Tibial artery (tissue), 4 donors: ENCODE measurements around the gene LRFN4.
"Not testable (repeated sequence)": the region's sequence is repeated elsewhere in the genome, so short reads cannot be mapped to it uniquely, and the experiment has no call there.

Source experiments
- DNase-seq, 2 donors: peaks; one replicate each; pipeline ENCODE4 v3.0.0-alpha.2; 2019
- H3K27ac ChIP-seq, 2 donors: fragments of 200-600 bp; sonication (generic) in 1 of 2; 1 replicate in 1 of 2; 2 replicates in 1 of 2; pipeline ENCODE4 v1.5.1; 2018 to 2019; ENCODE audit warnings: mild to moderate bottlenecking in 1 of 2
- H3K27me3 ChIP-seq, 2 donors: fragments of 200-600 bp; sonication (generic) in 1 of 2; one replicate each; pipeline versions ENCODE4 v1.5.1 to v1.6.0; 2016 to 2019
- H3K36me3 ChIP-seq, 3 donors: fragments of 200-600 bp; sonication (generic) in 2 of 3; one replicate each; pipeline ENCODE4 v1.5.1; 2016 to 2019; ENCODE audit warnings: mild to moderate bottlenecking in 2 of 3
- H3K4me1 ChIP-seq, 4 donors: fragments of 200-600 bp; sonication (generic) in 2 of 4; 1 replicate in 3 of 4; 2 replicates in 1 of 4; pipeline ENCODE4 v1.5.1; 2016 to 2019
- H3K4me3 ChIP-seq, 2 donors: fragments of 200-600 bp; sonication (generic) in 1 of 2; 1 replicate in 1 of 2; 2 replicates in 1 of 2; pipeline ENCODE4 v1.5.1; 2018 to 2019; ENCODE audit warnings: mild to moderate bottlenecking in 2 of 2
- H3K9me3 ChIP-seq, 3 donors: fragments of 200-600 bp; sonication (generic) in 1 of 3; one replicate each; pipeline ENCODE4 v1.5.1; 2016 to 2019
- intact Hi-C: fragments of 100-400 bp; cut with DNase I; formaldehyde crosslinking; loops from one replicate; pipeline ENCODE4 v1.15.0; 2023; ENCODE audit warnings: low total_unique reads
- TF ChIP-seq, protein P1 (sequence below), 2 experiments: fragments of 200-600 bp in 1 of 2; fragments of 450-650 bp in 1 of 2; IDR thresholded peaks; one replicate each; pipeline ENCODE4 v1.5.1; 2017 to 2019; ENCODE audit warnings: antibody characterized with exemption in 2 of 2, mild to moderate bottlenecking in 1 of 2, moderate library complexity in 1 of 2

The LRFN4 gene

DNA sequence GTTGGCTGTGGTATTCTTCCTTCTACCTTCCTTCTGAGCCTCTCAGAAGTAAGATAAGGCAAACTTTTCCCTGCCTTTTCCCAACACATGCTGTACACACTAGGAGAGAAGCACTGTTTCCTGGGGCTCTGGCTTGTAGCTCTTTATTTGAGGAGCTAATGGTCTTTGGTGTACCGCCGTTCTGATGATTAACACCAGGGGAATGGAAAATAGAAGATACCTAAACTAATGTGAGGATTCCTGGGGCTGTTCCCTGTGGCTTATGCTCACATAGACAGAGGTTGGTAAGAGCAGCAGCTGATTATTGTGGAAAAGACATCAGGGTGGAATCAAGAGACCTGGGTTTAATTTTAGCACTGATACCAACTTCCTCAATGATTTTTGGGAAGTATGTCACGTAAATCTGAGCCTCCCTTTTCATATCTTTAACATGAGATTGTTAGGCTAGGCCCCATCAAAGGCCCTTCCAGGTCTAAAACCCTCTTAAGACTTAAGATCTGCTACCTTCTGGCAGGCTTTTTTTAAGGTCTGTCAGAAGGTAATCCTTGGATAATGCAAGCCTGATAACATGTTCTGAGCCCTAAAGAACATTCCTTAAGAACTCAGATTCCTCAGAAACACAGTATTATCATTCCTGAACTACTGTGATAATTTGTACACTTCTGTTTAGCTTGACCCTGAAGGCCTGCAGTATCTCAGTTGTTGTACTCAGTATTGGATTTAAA is 38.5 kb upstream of the LRFN4 start:
- no peak for DNase-seq
- TF ChIP-seq, protein P1, sequence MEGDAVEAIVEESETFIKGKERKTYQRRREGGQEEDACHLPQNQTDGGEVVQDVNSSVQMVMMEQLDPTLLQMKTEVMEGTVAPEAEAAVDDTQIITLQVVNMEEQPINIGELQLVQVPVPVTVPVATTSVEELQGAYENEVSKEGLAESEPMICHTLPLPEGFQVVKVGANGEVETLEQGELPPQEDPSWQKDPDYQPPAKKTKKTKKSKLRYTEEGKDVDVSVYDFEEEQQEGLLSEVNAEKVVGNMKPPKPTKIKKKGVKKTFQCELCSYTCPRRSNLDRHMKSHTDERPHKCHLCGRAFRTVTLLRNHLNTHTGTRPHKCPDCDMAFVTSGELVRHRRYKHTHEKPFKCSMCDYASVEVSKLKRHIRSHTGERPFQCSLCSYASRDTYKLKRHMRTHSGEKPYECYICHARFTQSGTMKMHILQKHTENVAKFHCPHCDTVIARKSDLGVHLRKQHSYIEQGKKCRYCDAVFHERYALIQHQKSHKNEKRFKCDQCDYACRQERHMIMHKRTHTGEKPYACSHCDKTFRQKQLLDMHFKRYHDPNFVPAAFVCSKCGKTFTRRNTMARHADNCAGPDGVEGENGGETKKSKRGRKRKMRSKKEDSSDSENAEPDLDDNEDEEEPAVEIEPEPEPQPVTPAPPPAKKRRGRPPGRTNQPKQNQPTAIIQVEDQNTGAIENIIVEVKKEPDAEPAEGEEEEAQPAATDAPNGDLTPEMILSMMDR (IDR thresholded peaks at IDR 0.05), result no peak
- Histone ChIP-seq H3K4me1 (no peaks in the 10 kb centered on the region), H3K4me3 (no peak overlapping the region), H3K27me3 (no peaks in the 10 kb centered on the region), H3K36me3 (peaks cover 0 to 30% (median 4%) of the 10 kb centered on the region in 3 donors), H3K27ac (no peak overlapping the region), H3K9me3 (no peaks in the 10 kb centered on the region)
- intact Hi-C loops, result no loop called here

DNA sequence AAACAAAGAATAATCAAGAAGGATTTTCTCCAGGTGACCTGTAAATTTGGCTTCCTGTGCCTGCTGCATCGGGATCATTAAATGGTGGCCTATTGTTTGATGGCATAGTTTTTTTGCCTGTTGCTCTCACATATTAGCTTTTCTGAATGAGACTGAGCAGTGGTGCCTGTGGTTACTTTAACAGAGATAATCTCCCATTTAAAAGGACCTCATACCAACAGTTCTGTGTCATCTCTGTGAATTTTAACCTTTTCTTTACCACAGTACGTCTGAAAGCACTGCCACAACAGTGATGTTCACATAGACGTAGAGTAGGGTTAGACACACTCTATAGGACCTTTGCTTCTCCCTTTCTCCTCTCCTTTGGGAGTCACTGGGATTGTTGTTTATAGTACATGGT is 36.5 kb upstream of the LRFN4 start:
- H3K27ac ChIP-seq, result no peak overlapping the region
- H3K36me3 ChIP-seq, result peaks cover 0 to 26% (median 4%) of the 10 kb centered on the region in 3 donors
- no peaks in the 10 kb centered on the region for H3K27me3 ChIP-seq
- TF ChIP-seq, protein P1 (IDR thresholded peaks at IDR 0.05), result no peak
- H3K9me3 ChIP-seq, result no peaks in the 10 kb centered on the region
- no peaks in the 10 kb centered on the region for H3K4me1 ChIP-seq
- DNase-seq, result no peak
- intact Hi-C loops, result no loop called here
- H3K4me3 ChIP-seq, result no peak overlapping the region

DNA sequence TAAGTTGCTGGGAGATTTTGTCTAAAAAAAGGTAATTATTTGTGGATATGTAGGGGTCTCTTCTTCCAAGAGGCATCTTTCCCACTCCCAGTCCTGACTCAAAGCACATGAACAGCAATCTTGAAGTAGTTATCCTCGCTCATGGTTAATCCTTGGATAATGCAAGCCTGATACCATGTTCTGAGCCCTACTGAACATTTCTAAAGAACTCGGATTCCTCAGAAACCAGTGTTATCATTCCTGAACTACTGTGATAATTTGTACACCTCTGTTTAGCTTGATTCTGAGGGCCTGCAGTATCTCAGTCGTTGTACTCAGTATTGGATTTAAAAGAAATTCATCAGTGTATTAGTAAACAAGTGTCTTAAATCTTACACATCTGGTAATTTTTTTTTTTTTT is 36.0 kb upstream of the LRFN4 start:
- TF ChIP-seq, protein P1 (IDR thresholded peaks at IDR 0.05), result no peak
- DNase-seq, result no peak
- intact Hi-C loops, result no loop called here
- Histone ChIP-seq H3K4me1 (no peaks in the 10 kb centered on the region), H3K4me3 (no peak overlapping the region), H3K9me3 (no peaks in the 10 kb centered on the region), H3K36me3 (peaks cover 0 to 26% (median 3%) of the 10 kb centered on the region in 3 donors), H3K27me3 (no peaks in the 10 kb centered on the region), H3K27ac (no peak overlapping the region)

DNA sequence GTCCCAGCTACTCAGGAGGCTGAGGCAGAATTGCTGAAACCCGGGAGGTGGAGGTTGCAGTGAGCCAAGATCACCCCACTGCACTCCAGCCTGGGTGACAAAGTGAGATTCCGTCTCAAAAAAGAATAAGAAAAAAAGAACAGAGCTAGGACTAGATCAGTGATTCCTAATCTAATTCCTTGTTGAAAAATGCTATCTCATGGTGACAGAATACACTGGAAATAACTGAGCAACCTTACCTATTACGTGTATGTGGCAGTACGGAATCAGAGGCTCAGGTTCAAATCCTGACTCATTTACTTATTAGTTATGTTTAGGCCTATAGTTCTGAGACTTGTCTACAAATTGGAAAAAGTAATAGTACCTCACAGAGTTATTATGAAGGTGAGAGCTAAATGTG is 33.2 kb upstream of the LRFN4 start:
- intact Hi-C loops, result no loop called here
- DNase-seq, result no peak
- Histone ChIP-seq H3K27ac (no peak overlapping the region), H3K9me3 (no peaks in the 10 kb centered on the region), H3K27me3 (no peaks in the 10 kb centered on the region), H3K4me1 (no peaks in the 10 kb centered on the region), H3K36me3 (peaks cover 0 to 11% (median 0%) of the 10 kb centered on the region in 3 donors), H3K4me3 (no peak overlapping the region)
- TF ChIP-seq, protein P1 (IDR thresholded peaks at IDR 0.05), result no peak

DNA sequence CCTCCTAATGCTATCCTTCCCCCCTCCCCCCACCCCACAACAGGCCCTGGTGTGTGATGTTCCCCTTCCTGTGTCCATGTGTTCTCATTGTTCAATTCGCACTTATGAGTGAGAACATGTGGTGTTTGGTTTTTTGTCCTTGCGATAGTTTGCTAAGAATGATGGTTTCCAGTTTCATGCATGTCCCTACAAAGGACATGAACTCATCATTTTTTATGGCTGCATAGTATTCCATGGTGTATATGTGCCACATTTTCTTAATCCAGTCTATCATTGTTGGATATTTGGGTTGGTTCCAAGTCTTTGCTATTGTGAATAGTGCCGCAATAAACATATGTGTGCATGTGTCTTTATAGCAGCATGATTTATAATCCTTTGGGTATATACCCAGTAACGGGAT is 32.3 kb upstream of the LRFN4 start:
- H3K4me1 ChIP-seq, H3K9me3 ChIP-seq, H3K27ac ChIP-seq, intact Hi-C loops, DNase-seq, H3K27me3 ChIP-seq, H3K4me3 ChIP-seq: not testable (repeated sequence)
- peaks cover 0 to 11% (median 0%) of the 10 kb centered on the region in 3 donors for H3K36me3 ChIP-seq

DNA sequence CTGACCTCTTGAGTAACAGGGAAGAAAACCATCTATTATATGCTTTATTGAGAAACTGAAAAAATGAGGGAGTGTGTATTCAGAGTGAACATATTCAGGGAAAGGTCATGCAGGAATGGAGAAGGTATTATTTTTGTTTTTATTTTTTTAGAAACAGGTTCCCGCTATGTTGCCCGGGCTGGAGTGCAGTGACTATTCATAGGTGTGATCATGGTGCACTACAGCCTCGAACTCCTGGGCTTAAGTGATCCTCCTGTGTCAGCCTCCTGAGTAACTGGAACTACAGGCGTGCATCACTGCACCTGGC is 22.4 kb upstream of the LRFN4 start:
- Histone ChIP-seq H3K4me1 (no peaks in the 10 kb centered on the region), H3K27me3 (no peaks in the 10 kb centered on the region), H3K9me3 (no peaks in the 10 kb centered on the region), H3K4me3 (no peak overlapping the region), H3K36me3 (peaks cover 0 to 19% (median 0%) of the 10 kb centered on the region in 3 donors), H3K27ac (no peak overlapping the region)
- TF ChIP-seq, protein P1 (IDR thresholded peaks at IDR 0.05), result no peak
- DNase-seq, result no peak
- intact Hi-C loops, result loop anchor here (2.0 kb wide), 1 partner anchor 140 kb away; no protein-coding TSS in a partner anchor
